Panc1 (cell line): ENCODE measurements around the gene KRT8. TPM values are rescaled to one million over a fixed set of nuclear protein-coding genes. Genes with fewer than 3 reads are reported as not detected.

Experiments used
- ATAC-seq: fragments of 200-7000 bp; cut with Tn5 transposase; 2 replicates; pipeline ENCODE4 v1.9.1; 2020; ENCODE audit warnings: mild to moderate bottlenecking, moderate library complexity
- BruUV-seq: library from RNA; stranded (reverse); fragments of 400-500 nt; replicated peaks from 2 replicates; lab custom pipeline; 2021; lab: Mats Ljungman, UMichigan
- CTCF ChIA-PET: fragments of 300-600 bp; sonication (Branson Sonifier 250); formaldehyde crosslinking; loops from one replicate; lab custom pipeline; 2022; ENCODE audit warnings: antibody characterized with exemption; lab: Charles Lee
- POLR2A ChIA-PET: fragments of 300-600 bp; sonication (Branson Sonifier 250); formaldehyde crosslinking; loops from one replicate; lab custom pipeline; 2022; ENCODE audit warnings: antibody characterized with exemption; lab: Charles Lee
- DNase-seq: peaks from one replicate; pipeline ENCODE4 v3.0.0-alpha.2; 2010; ENCODE audit warnings: low read depth, low spot score
- H3K27ac ChIP-seq: 2 replicates; pipeline ENCODE4 v1.5.1; 2011; ENCODE audit warnings: mild to moderate bottlenecking, low read length, inconsistent platforms
- H3K27me3 ChIP-seq: fragments of 200-500 bp; sonication (Bioruptor generic); 2 replicates; pipeline ENCODE4 v1.6.0; 2014; ENCODE audit warnings: low read length, inconsistent platforms; ENCODE audit not compliant: control insufficient read depth, insufficient read depth
- H3K36me3 ChIP-seq: fragments of 200-500 bp; sonication (Bioruptor generic); 2 replicates; pipeline ENCODE4 v1.5.1; 2014; ENCODE audit warnings: inconsistent platforms, mild to moderate bottlenecking, low read length, moderate library complexity; ENCODE audit not compliant: control insufficient read depth, insufficient read depth
- H3K4me1 ChIP-seq: 2 replicates; pipeline ENCODE4 v1.5.1; 2011; ENCODE audit warnings: inconsistent platforms, mild to moderate bottlenecking, low read length, moderate library complexity; ENCODE audit not compliant: control insufficient read depth, insufficient read depth
- H3K4me3 ChIP-seq, 2 experiments: 2 replicates each; pipeline ENCODE4 v1.5.1; 2011 to 2012; ENCODE audit warnings: low read depth in 2 of 2, low read length in 2 of 2, mild to moderate bottlenecking in 2 of 2, inconsistent platforms in 1 of 2, moderate library complexity in 1 of 2
- H3K9me3 ChIP-seq: fragments of 200-500 bp; sonication (Bioruptor generic); 2 replicates; pipeline ENCODE4 v1.5.1; 2014; ENCODE audit warnings: low read depth, mild to moderate bottlenecking, inconsistent platforms, low read length, moderate library complexity; ENCODE audit not compliant: control insufficient read depth, insufficient read depth
- CTCF ChIP-seq: fragments of 450-650 bp; IDR thresholded peaks from 2 replicates; pipeline ENCODE4 v1.5.1; 2017; ENCODE audit warnings: mild to moderate bottlenecking
- POLR2AphosphoS5 ChIP-seq: IDR thresholded peaks from 2 replicates; pipeline ENCODE4 v1.6.1; 2012; ENCODE audit warnings: mild to moderate bottlenecking, low read depth, low read length, moderate library complexity
- REST ChIP-seq, 2 experiments: IDR thresholded peaks; 2 replicates each; pipeline ENCODE4 v1.6.1; 2011 to 2012; ENCODE audit warnings: low read depth in 2 of 2, control low read depth in 1 of 2, low read length in 1 of 2, mild to moderate bottlenecking in 1 of 2, moderate library complexity in 1 of 2; ENCODE audit not compliant: insufficient read depth in 1 of 2
- SIN3A ChIP-seq: IDR thresholded peaks from 2 replicates; pipeline ENCODE4 v1.6.1; 2012; ENCODE audit warnings: low read depth, mild to moderate bottlenecking, low read length, moderate library complexity, borderline replicate concordance; ENCODE audit not compliant: insufficient read depth
- in situ Hi-C: cut with HindIII; loops from 2 replicates; pipeline ENCODE4 v1.10.0; 2016; ENCODE audit warnings: low sequenced_read_pairs, low pct_unique_long_range_greater_than_20kb
- intact Hi-C: fragments of 100-400 bp; cut with micrococcal nuclease; formaldehyde crosslinking; loops from one replicate; pipeline ENCODE4 v1.10.0; 2022; ENCODE audit not compliant: unreplicated experiment
- total RNA-seq: library from RNA; stranded (reverse); gene quantifications from one replicate; pipeline ENCODE4 v1.2.1, GENCODE V29; 2021; ENCODE audit not compliant: unreplicated experiment

KRT8 gene
- total RNA-seq, 1 experiment from 2014 or later: 6,125 TPM

GRCh38 chr12:52952076-52952801 lies 47.4 kb upstream of the KRT8 start:
- 0 out of 2 replicates have a peak, but pooled peaks have one; percentile 0 for ATAC-seq
- Histone ChIP-seq H3K4me1 (peaks cover 37% of the 10 kb centered on the region), H3K4me3 (peak overlapping the region; percentile 81 to 100), H3K27ac (peak overlapping the region; percentile 98), H3K9me3 (no peaks in the 10 kb centered on the region), H3K36me3 (peaks cover 10% of the 10 kb centered on the region), H3K27me3 (no peaks in the 10 kb centered on the region)
- in situ Hi-C loops (no loop called here), intact Hi-C loops (no loop called here)
- ChIA-PET POLR2A (interaction anchor here (0.6 to 2.5 kb wide), 4 partner anchors 26 to 55 kb away, joined by 3 to 12 read pairs (median 7); partner anchors contain the start of gene KRT8), CTCF (interaction anchor here (1.3 to 1.5 kb wide), 4 partner anchors 25 to 67 kb away, joined by 4 to 10 read pairs (median 8); partner anchors contain the start of gene KRT8)
- TF ChIP-seq SIN3A (no peak), REST (IDR thresholded peaks at IDR 0.05; ENCODE audit: insufficient read depth in 1 of 2, low read depth in 2 of 2, low read length in 1 of 2) (no peak), POLR2AphosphoS5 (peak; percentile 26; the same call in 1 of the 2 replicates)
- DNase-seq: no peak
- no TSS peak for BruUV-seq

GRCh38 chr12:52951640-52952039 lies 46.8 kb upstream of the KRT8 start:
- TF ChIP-seq SIN3A (no peak), POLR2AphosphoS5 (0 out of 2 replicates have a peak, but pooled peaks have one; percentile 10)
- intact Hi-C loops (loop anchor here (2.0 kb wide), 1 partner anchor 47 kb away; the partner anchor contains the start of gene KRT8), in situ Hi-C loops (no loop called here)
- no peak for ATAC-seq
- DNase-seq: no peak
- no TSS peak for BruUV-seq
- Histone ChIP-seq H3K4me1 (peaks cover 37% of the 10 kb centered on the region), H3K27ac (peak overlapping the region; percentile 98), H3K9me3 (no peaks in the 10 kb centered on the region), H3K27me3 (no peaks in the 10 kb centered on the region), H3K4me3 (peak overlapping the region; percentile 81 to 100), H3K36me3 (peaks cover 10% of the 10 kb centered on the region)
- ChIA-PET POLR2A (interaction anchor here (0.7 to 2.5 kb wide), 5 partner anchors 25 to 56 kb away, joined by 3 to 12 read pairs (median 4); partner anchors contain the start of gene KRT8), CTCF (interaction anchor here (0.6 to 1.5 kb wide), 5 partner anchors 26 to 67 kb away, joined by 4 to 10 read pairs (median 5); partner anchors contain the start of gene KRT8)

GRCh38 chr12:52951126-52951525 lies 46.2 kb upstream of the KRT8 start:
- Histone ChIP-seq H3K4me1 (peaks cover 40% of the 10 kb centered on the region), H3K36me3 (peaks cover 10% of the 10 kb centered on the region), H3K9me3 (no peaks in the 10 kb centered on the region), H3K27ac (peak overlapping the region; percentile 98), H3K27me3 (no peaks in the 10 kb centered on the region), H3K4me3 (peak overlapping the region; percentile 81 to 100)
- no peak for DNase-seq
- intact Hi-C loops (loop anchor here (2.0 kb wide), 1 partner anchor 46 kb away; the partner anchor contains the start of gene KRT8), in situ Hi-C loops (no loop called here)
- no peak for ATAC-seq
- no TSS peak for BruUV-seq
- ChIA-PET CTCF (interaction anchor here (0.6 to 1.5 kb wide), 5 partner anchors 26 to 66 kb away, joined by 4 to 10 read pairs (median 5); partner anchors contain the start of gene KRT8), POLR2A (interaction anchor here (0.7 to 2.5 kb wide), 5 partner anchors 25 to 56 kb away, joined by 3 to 12 read pairs (median 4); partner anchors contain the start of gene KRT8)
- TF ChIP-seq CTCF (no peak), SIN3A (0 out of 2 replicates have a peak, but pooled peaks have one; percentile 37)
